Neural progenitor cell (in vitro differentiated cells): ENCODE data around the gene STKLD1. TPM values are rescaled to one million over a fixed set of nuclear protein-coding genes. Genes with fewer than 3 reads are reported as not detected.
A peak's percentile ranks its signal among the peaks of the same experiment; 100 is the strongest.

Experiments
- DNase-seq: peaks from one replicate; pipeline ENCODE4 v3.0.0-alpha.2; 2016; ENCODE audit warnings: low spot score
- H2AFZ ChIP-seq: fragments of 200-600 bp; sonication (generic); replicated peaks from 2 replicates; pipeline ENCODE4 v1.6.1; 2016; ENCODE audit warnings: antibody characterized with exemption
- H3F3A ChIP-seq: fragments of 200-600 bp; sonication (generic); 2 replicates; pipeline ENCODE4 v1.6.1; 2016; ENCODE audit warnings: antibody characterized with exemption, low read depth
- H3K27ac ChIP-seq: fragments of 200-600 bp; sonication (generic); 2 replicates; pipeline ENCODE4 v1.5.1; 2016; ENCODE audit warnings: mild to moderate bottlenecking
- H3K27me3 ChIP-seq: fragments of 200-600 bp; sonication (generic); 2 replicates; pipeline ENCODE4 v1.6.1; 2016; ENCODE audit warnings: mild to moderate bottlenecking, moderate library complexity
- H3K36me3 ChIP-seq: fragments of 200-600 bp; sonication (generic); 2 replicates; pipeline ENCODE4 v1.5.1; 2016
- H3K4me1 ChIP-seq: fragments of 200-600 bp; sonication (generic); 2 replicates; pipeline ENCODE4 v1.6.1; 2016; ENCODE audit warnings: mixed run types
- H3K4me2 ChIP-seq: fragments of 200-600 bp; sonication (generic); 2 replicates; pipeline ENCODE4 v1.6.1; 2016
- H3K4me3 ChIP-seq: fragments of 200-600 bp; sonication (generic); 2 replicates; pipeline ENCODE4 v1.5.1; 2016
- H3K79me2 ChIP-seq: fragments of 200-600 bp; sonication (generic); 2 replicates; pipeline ENCODE4 v1.6.1; 2016; ENCODE audit warnings: low read depth
- H3K9ac ChIP-seq: fragments of 200-600 bp; sonication (generic); 2 replicates; pipeline ENCODE4 v1.6.1; 2016
- H3K9me3 ChIP-seq: fragments of 200-600 bp; sonication (generic); 2 replicates; pipeline ENCODE4 v1.5.1; 2016; ENCODE audit warnings: low read depth
- H4K20me1 ChIP-seq: fragments of 200-600 bp; sonication (generic); 2 replicates; pipeline ENCODE4 v1.6.1; 2016; ENCODE audit warnings: low read depth
- H3K27ac Mint-ChIP-seq: 3 replicates; pipeline ENCODE4 v1.8.0; 2021; ENCODE audit warnings: mixed read lengths
- H3K27me3 Mint-ChIP-seq: 2 replicates; pipeline ENCODE4 v1.8.0; 2022; ENCODE audit warnings: low read depth, mild to moderate bottlenecking, inconsistent platforms, moderate library complexity, mixed read lengths; ENCODE audit not compliant: insufficient read depth
- H3K36me3 Mint-ChIP-seq: 3 replicates; pipeline ENCODE4 v1.8.0; 2021; ENCODE audit warnings: mixed read lengths
- H3K4me1 Mint-ChIP-seq: 3 replicates; pipeline ENCODE4 v1.8.0; 2021; ENCODE audit warnings: mixed read lengths
- H3K4me3 Mint-ChIP-seq: 3 replicates; pipeline ENCODE4 v1.8.0; 2021; ENCODE audit warnings: mild to moderate bottlenecking, moderate library complexity, mixed read lengths
- H3K9me3 Mint-ChIP-seq: 3 replicates; pipeline ENCODE4 v1.8.0; 2020; ENCODE audit warnings: mixed read lengths
- EZH2 ChIP-seq: fragments of 200-600 bp; sonication (generic); IDR thresholded peaks from 2 replicates; pipeline ENCODE4 v1.6.1; 2017; ENCODE audit warnings: antibody characterized with exemption, mild to moderate bottlenecking, moderate library complexity
- EZH2phosphoT487 ChIP-seq: fragments of 200-600 bp; sonication (generic); IDR thresholded peaks from 2 replicates; pipeline ENCODE4 v1.6.1; 2017; ENCODE audit warnings: antibody characterized with exemption
- total RNA-seq: library from RNA; depleted of rRNA; stranded (reverse); fragments of >200 nt; gene quantifications from 2 replicates; pipeline ENCODE4 v1.2.3, GENCODE V29; 2015; ENCODE audit warnings: low replicate concordance
- TF ChIP-seq, protein P1 (sequence below): fragments of 200-600 bp; sonication (generic); IDR thresholded peaks from 2 replicates; pipeline ENCODE4 v1.5.1; 2017; ENCODE audit warnings: antibody characterized with exemption, mild to moderate bottlenecking

Gene STKLD1
- total RNA-seq, 1 donor from 2014 or later = 0.58 TPM

DNA sequence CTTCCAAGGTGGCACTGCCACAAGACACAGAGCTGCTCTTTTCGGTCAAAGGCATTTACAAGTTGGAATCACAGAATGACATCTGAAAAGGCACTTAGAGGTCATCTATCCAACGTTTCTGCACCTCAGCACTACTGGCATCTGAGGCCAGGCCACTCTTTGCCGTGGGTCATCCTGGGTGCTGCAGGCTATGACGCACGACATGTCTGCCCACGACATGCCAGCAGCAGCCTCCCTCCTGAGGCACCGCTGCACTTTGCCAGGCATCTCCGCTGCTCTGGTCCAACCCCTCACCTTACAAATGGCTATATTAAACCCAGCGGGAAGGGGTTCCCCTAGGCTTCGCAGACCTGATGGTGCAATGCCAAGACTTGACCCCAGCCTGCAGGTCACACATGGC is 8.4 kb upstream of the STKLD1 start:
- Histone ChIP-seq H3K27ac (no peak overlapping the region), H3K4me1 (no peaks in the 10 kb centered on the region), H3K4me3 (no peak overlapping the region), H3K9ac (no peak overlapping the region), H3F3A (no peaks in the 10 kb centered on the region), H3K27me3 (no peaks in the 10 kb centered on the region), H3K4me2 (no peak overlapping the region), H3K36me3 (no peaks in the 10 kb centered on the region), H3K79me2 (peaks cover 70% of the 10 kb centered on the region), H3K9me3 (no peaks in the 10 kb centered on the region), H2AFZ (no peak overlapping the region), H4K20me1 (peaks cover 78% of the 10 kb centered on the region)
- H3K27me3 Mint-ChIP-seq = peaks cover 8% of the 10 kb centered on the region
- H3K36me3 Mint-ChIP-seq = peaks cover 20% of the 10 kb centered on the region
- TF ChIP-seq EZH2 = no peak
- TF ChIP-seq, protein P1, sequence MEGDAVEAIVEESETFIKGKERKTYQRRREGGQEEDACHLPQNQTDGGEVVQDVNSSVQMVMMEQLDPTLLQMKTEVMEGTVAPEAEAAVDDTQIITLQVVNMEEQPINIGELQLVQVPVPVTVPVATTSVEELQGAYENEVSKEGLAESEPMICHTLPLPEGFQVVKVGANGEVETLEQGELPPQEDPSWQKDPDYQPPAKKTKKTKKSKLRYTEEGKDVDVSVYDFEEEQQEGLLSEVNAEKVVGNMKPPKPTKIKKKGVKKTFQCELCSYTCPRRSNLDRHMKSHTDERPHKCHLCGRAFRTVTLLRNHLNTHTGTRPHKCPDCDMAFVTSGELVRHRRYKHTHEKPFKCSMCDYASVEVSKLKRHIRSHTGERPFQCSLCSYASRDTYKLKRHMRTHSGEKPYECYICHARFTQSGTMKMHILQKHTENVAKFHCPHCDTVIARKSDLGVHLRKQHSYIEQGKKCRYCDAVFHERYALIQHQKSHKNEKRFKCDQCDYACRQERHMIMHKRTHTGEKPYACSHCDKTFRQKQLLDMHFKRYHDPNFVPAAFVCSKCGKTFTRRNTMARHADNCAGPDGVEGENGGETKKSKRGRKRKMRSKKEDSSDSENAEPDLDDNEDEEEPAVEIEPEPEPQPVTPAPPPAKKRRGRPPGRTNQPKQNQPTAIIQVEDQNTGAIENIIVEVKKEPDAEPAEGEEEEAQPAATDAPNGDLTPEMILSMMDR = no peak
- TF ChIP-seq EZH2phosphoT487 = no peak
- H3K9me3 Mint-ChIP-seq = no peaks in the 10 kb centered on the region
- peaks cover 8% of the 10 kb centered on the region for H3K4me1 Mint-ChIP-seq
- H3K27ac Mint-ChIP-seq = no peak overlapping the region
- DNase-seq = no peak
- no peak overlapping the region for H3K4me3 Mint-ChIP-seq

DNA sequence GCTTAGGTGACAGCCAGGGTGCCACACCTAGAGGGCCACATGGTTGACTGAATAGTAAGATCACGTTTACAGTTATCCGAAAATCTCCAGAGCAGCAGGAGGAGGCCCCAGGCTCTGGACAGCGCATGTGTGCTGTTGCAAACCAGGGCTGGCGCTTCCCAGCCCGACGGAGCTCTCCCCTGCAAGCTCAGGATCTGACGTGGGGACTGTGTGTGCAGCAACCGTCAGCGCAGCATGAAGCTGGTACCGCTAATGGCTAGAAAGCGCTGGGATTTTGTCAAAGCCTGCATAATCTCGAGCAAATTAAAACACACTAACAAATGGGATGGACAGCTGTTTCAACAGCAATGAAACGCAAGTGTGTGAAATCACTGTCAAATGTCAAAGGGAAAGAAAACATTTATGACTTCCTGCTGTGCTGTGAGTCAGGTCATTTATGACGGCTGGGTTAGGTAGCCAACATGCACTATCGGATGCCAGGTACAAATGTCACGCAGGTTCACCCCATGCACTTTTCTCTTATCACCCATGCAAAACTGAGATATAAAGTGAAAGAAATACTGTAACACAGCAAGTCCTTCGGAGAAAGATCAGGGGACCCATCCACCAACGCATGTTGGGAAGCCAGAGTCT is 7.8 kb upstream of the STKLD1 start:
- Mint-ChIP-seq H3K4me1 (peaks cover 8% of the 10 kb centered on the region), H3K36me3 (peaks cover 18% of the 10 kb centered on the region), H3K4me3 (no peak overlapping the region), H3K27me3 (peaks cover 4% of the 10 kb centered on the region), H3K9me3 (no peaks in the 10 kb centered on the region), H3K27ac (peak overlapping the region; percentile 64)
- Histone ChIP-seq H3K4me3 (no peak overlapping the region), H3K79me2 (peaks cover 76% of the 10 kb centered on the region), H3K27me3 (no peaks in the 10 kb centered on the region), H3K27ac (no peak overlapping the region), H3K9ac (no peak overlapping the region), H2AFZ (no peak overlapping the region), H3K9me3 (no peaks in the 10 kb centered on the region), H3K36me3 (no peaks in the 10 kb centered on the region), H4K20me1 (peaks cover 84% of the 10 kb centered on the region), H3F3A (no peaks in the 10 kb centered on the region), H3K4me2 (no peak overlapping the region), H3K4me1 (no peaks in the 10 kb centered on the region)
- DNase-seq = no peak
- TF ChIP-seq, protein P1 = no peak
- TF ChIP-seq EZH2 = no peak
- no peak for TF ChIP-seq EZH2phosphoT487

DNA sequence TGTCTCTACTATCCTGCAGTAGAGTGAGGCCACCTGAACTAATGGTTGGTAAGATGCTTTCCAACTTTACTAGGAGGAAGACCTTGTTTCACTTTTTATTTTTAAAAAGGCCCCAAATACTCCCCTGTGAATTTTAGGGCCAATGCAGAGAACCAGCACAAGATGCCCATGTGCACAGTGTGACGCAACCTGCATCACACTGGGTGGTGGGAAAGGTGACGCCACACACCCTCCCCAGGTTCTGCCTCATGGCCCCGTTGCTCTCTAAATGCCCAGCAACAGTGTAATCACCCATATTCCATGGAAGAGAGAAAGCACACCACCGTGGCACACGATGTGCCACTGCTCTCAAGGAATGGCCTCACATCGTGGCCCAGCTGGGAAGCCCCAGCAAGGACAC is 6.7 kb upstream of the STKLD1 start:
- no peak overlapping the region for H3K4me3 ChIP-seq
- Mint-ChIP-seq H3K27ac (no peak overlapping the region), H3K4me3 (no peak overlapping the region), H3K9me3 (no peaks in the 10 kb centered on the region), H3K4me1 (peaks cover 8% of the 10 kb centered on the region), H3K36me3 (peaks cover 12% of the 10 kb centered on the region), H3K27me3 (peaks cover 3% of the 10 kb centered on the region)
- H4K20me1 ChIP-seq = peaks cover 94% of the 10 kb centered on the region
- no peak overlapping the region for H3K27ac ChIP-seq
- no peak overlapping the region for H3K4me2 ChIP-seq
- no peaks in the 10 kb centered on the region for H3K27me3 ChIP-seq
- peaks cover 87% of the 10 kb centered on the region for H3K79me2 ChIP-seq
- no peak overlapping the region for H3K9ac ChIP-seq
- no peaks in the 10 kb centered on the region for H3F3A ChIP-seq
- peaks cover under 1% of the 10 kb centered on the region for H3K4me1 ChIP-seq
- TF ChIP-seq, protein P1 = no peak
- no peak for TF ChIP-seq EZH2
- TF ChIP-seq EZH2phosphoT487 = no peak
- H3K9me3 ChIP-seq = no peaks in the 10 kb centered on the region
- no peak overlapping the region for H2AFZ ChIP-seq
- no peaks in the 10 kb centered on the region for H3K36me3 ChIP-seq
- DNase-seq = no peak
